Fibroblast of lung (primary cell): ENCODE measurements around the gene PHF10. TPM values are rescaled to one million over a fixed set of nuclear protein-coding genes. Genes with fewer than 3 reads are reported as not detected.

ENCODE experiments used
- DNase-seq, 2 donors: peaks; one replicate each; pipeline versions ENCODE4 v3.0.0 to v3.0.0-alpha.2; 2010; ENCODE audit warnings: low read depth in 2 of 2
- H2AFZ ChIP-seq: 2 replicates; pipeline ENCODE4 v1.5.1; 2012; ENCODE audit warnings: low read length, control low read depth, inconsistent platforms
- H3K27ac ChIP-seq: 2 replicates; pipeline ENCODE4 v1.5.1; 2011; ENCODE audit warnings: low read length, control low read depth; ENCODE audit not compliant: insufficient read depth
- H3K27me3 ChIP-seq: 2 replicates; pipeline ENCODE4 v1.5.1; 2011; ENCODE audit warnings: mild to moderate bottlenecking, low read length; ENCODE audit not compliant: control insufficient read depth, insufficient read depth
- H3K36me3 ChIP-seq: 2 replicates; pipeline ENCODE4 v1.5.1; 2011; ENCODE audit warnings: low read length; ENCODE audit not compliant: control insufficient read depth, insufficient read depth
- H3K4me1 ChIP-seq: 2 replicates; pipeline ENCODE4 v1.5.1; 2011; ENCODE audit warnings: low read length; ENCODE audit not compliant: control insufficient read depth, insufficient read depth; ENCODE audit errors: extremely low read depth
- H3K4me2 ChIP-seq: 2 replicates; pipeline ENCODE4 v1.5.1; 2011; ENCODE audit warnings: low read length, control low read depth; ENCODE audit not compliant: insufficient read depth; ENCODE audit errors: extremely low read depth
- H3K4me3 ChIP-seq, 4 experiments: fragments of 200-600 bp in 1 of 4; sonication (generic) in 1 of 4; replicated peaks in 1 of 4; 2 replicates each; pipeline ENCODE4 v1.5.1; 2011 to 2016; ENCODE audit warnings: low read length in 4 of 4, low read depth in 3 of 4, mild to moderate bottlenecking in 3 of 4, control low read depth in 2 of 4, inconsistent platforms in 1 of 4, mixed read lengths in 1 of 4; ENCODE audit not compliant: insufficient read depth in 1 of 4; ENCODE audit errors: control extremely low read depth in 1 of 4
- H3K79me2 ChIP-seq: 2 replicates; pipeline ENCODE4 v1.5.1; 2012; ENCODE audit warnings: mild to moderate bottlenecking, low read length, inconsistent platforms; ENCODE audit not compliant: control insufficient read depth, insufficient read depth
- H3K9ac ChIP-seq: 2 replicates; pipeline ENCODE4 v1.5.1; 2011; ENCODE audit warnings: mild to moderate bottlenecking, low read length, control low read depth; ENCODE audit not compliant: insufficient read depth
- H3K9me3 ChIP-seq: 2 replicates; pipeline ENCODE4 v1.5.1; 2012; ENCODE audit warnings: low read depth, low read length; ENCODE audit not compliant: control insufficient read depth, insufficient read depth
- H4K20me1 ChIP-seq: 2 replicates; pipeline ENCODE4 v1.5.1; 2011; ENCODE audit warnings: low read length; ENCODE audit not compliant: control insufficient read depth, insufficient read depth; ENCODE audit errors: extremely low read depth
- CTCF ChIP-seq, 2 donors: IDR thresholded peaks in 1 of 2; conservative IDR thresholded peaks in 1 of 2; 1 replicate in 1 of 2; 2 replicates in 1 of 2; pipeline ENCODE4 v1.5.1; 2011 to 2012; ENCODE audit warnings: low read length in 2 of 2, control low read depth in 1 of 2, inconsistent platforms in 1 of 2, low read depth in 1 of 2, mild to moderate bottlenecking in 1 of 2
- EZH2 ChIP-seq: IDR thresholded peaks from 2 replicates; pipeline ENCODE4 v1.5.1; 2012; ENCODE audit warnings: low read length, control low read depth, mild to moderate bottlenecking; ENCODE audit errors: missing control alignments
- polyA plus RNA-seq, 2 donors: library from polyadenylated mRNA; depleted of rRNA in 1 of 2; stranded (reverse) in 1 of 2; unstranded in 1 of 2; fragments of >200 nt; gene quantifications; 2 replicates each; pipeline ENCODE4 v1.2.1, GENCODE V29; 2011 to 2012; ENCODE audit warnings: missing spikeins in 1 of 2
- total RNA-seq: library from RNA; depleted of rRNA; stranded (reverse); fragments of >200 nt; gene quantifications from 2 replicates; pipeline ENCODE4 v1.2.1, GENCODE V29; 2014

Gene PHF10
- total and polyA plus RNA-seq, 2 donors (not counting 1 experiment from before 2014, with no cell fraction given) = 15.5 to 20.8 TPM

GRCh38 chr6:169719117-169719516 is 5.2 kb downstream of the PHF10 start:
- Histone ChIP-seq H3K9me3 (no peaks in the 10 kb centered on the region), H3K4me1 (no peaks in the 10 kb centered on the region), H3K27me3 (no peaks in the 10 kb centered on the region), H3K27ac (no peak overlapping the region), H3K4me3 (no peak overlapping the region), H3K4me2 (no peak overlapping the region), H3K79me2 (peaks cover 31% of the 10 kb centered on the region), H3K9ac (no peak overlapping the region), H4K20me1 (no peaks in the 10 kb centered on the region), H2AFZ (no peak overlapping the region), H3K36me3 (no peaks in the 10 kb centered on the region)
- TF ChIP-seq EZH2 = no peak
- no peak for TF ChIP-seq CTCF (conservative IDR thresholded peaks at IDR 0.05 in 1 of 2, IDR thresholded peaks at IDR 0.05 in 1 of 2; ENCODE audit: low read depth in 1 of 2, low read length in 2 of 2)
- peak in 1 of 2 donors; percentile 41 for DNase-seq

GRCh38 chr6:169714595-169714994 is 9.7 kb downstream of the PHF10 start:
- TF ChIP-seq EZH2 = no peak
- TF ChIP-seq CTCF (conservative IDR thresholded peaks at IDR 0.05 in 1 of 2, IDR thresholded peaks at IDR 0.05 in 1 of 2; ENCODE audit: low read depth in 1 of 2, low read length in 2 of 2) = no peak

GRCh38 chr6:169714178-169714577 is 10.1 kb downstream of the PHF10 start:
- DNase-seq = no peak
- no peak overlapping the region for H3K9ac ChIP-seq
- no peak for TF ChIP-seq EZH2
- no peak for TF ChIP-seq CTCF (conservative IDR thresholded peaks at IDR 0.05 in 1 of 2, IDR thresholded peaks at IDR 0.05 in 1 of 2; ENCODE audit: low read depth in 1 of 2, low read length in 2 of 2)
- no peak overlapping the region for H3K27ac ChIP-seq
- H3K36me3 ChIP-seq = no peaks in the 10 kb centered on the region
- H3K79me2 ChIP-seq = peaks cover 4% of the 10 kb centered on the region
- H3K27me3 ChIP-seq = no peaks in the 10 kb centered on the region
- H2AFZ ChIP-seq = no peak overlapping the region
- no peaks in the 10 kb centered on the region for H3K9me3 ChIP-seq
- no peak overlapping the region for H3K4me3 ChIP-seq
- H3K4me2 ChIP-seq = no peak overlapping the region
- H3K4me1 ChIP-seq = no peaks in the 10 kb centered on the region
- H4K20me1 ChIP-seq = no peaks in the 10 kb centered on the region

More at GRCh38 chr6:169714595-169714994, 9.7 kb downstream of the PHF10 start:
- no peak overlapping the region for H3K9ac ChIP-seq
- H4K20me1 ChIP-seq = no peaks in the 10 kb centered on the region
- peaks cover 7% of the 10 kb centered on the region for H3K79me2 ChIP-seq
- no peak overlapping the region for H3K27ac ChIP-seq
- no peak overlapping the region for H3K4me3 ChIP-seq
- DNase-seq = no peak
- H3K36me3 ChIP-seq = no peaks in the 10 kb centered on the region
- no peak overlapping the region for H2AFZ ChIP-seq
- no peaks in the 10 kb centered on the region for H3K4me1 ChIP-seq
- no peaks in the 10 kb centered on the region for H3K27me3 ChIP-seq
- H3K9me3 ChIP-seq = no peaks in the 10 kb centered on the region
- H3K4me2 ChIP-seq = no peak overlapping the region
